Measurements from ENCODE around the gene PLA2G6. TPM values are rescaled to one million over a fixed set of nuclear protein-coding genes. Genes with fewer than 3 reads are reported as not detected.

PLA2G6 gene
- total and polyA plus RNA-seq, 5 experiments from 2014 or later, result 2.6 to 186 (median 7.2) TPM

DNA sequence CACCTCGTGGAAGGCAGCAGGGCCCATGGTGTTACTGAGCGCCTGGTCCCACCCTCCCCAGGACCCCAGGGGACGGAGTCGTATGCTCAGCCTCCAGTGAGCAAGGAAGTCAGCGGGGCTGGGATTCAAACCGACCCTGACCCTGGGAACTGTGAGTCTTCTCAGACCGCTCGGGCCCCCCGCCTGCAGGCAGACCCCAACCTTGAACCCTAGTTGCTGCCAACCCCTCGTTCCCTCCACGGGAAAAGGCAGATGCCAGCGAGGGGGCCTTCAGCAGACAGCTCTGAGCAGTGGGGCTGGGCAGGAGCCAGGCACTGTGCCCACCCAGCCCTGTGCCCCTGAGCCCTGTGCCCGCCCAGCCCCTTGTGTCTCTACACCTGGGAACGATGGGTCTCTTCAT, 104.0 kb downstream of the PLA2G6 start:
- POLR2A ChIA-PET, result no interaction called here
- DNase-seq, result no peak
- Mint-ChIP-seq H3K4me1 (peaks cover 0 to 10% (median 3%) of the 10 kb centered on the region in 4 donors), H3K4me3 (no peak overlapping the region), H3K9me3 (no peaks in the 10 kb centered on the region), H3K27me3 (peaks cover 0 to 14% (median 4%) of the 10 kb centered on the region in 5 donors), H3K27ac (no peak overlapping the region), H3K36me3 (peaks cover 0 to 16% (median 6%) of the 10 kb centered on the region in 3 donors)
- no peak for ATAC-seq

GRCh38 chr22:38077096-38077495, 104.5 kb downstream of the PLA2G6 start:
- H3K36me3 Mint-ChIP-seq, result peaks cover 0 to 20% (median 10%) of the 10 kb centered on the region in 3 donors
- DNase-seq (no peak), ATAC-seq (no peak)
- H3K9me3 Mint-ChIP-seq, result no peaks in the 10 kb centered on the region
- H3K27me3 Mint-ChIP-seq, result peaks cover 0 to 14% (median 4%) of the 10 kb centered on the region in 5 donors
- peaks cover 0 to 5% (median 3%) of the 10 kb centered on the region in 4 donors for H3K4me1 Mint-ChIP-seq
- H3K4me3 Mint-ChIP-seq, result no peak overlapping the region
- POLR2A ChIA-PET, result no interaction called here
- no peak overlapping the region for H3K27ac Mint-ChIP-seq

DNA sequence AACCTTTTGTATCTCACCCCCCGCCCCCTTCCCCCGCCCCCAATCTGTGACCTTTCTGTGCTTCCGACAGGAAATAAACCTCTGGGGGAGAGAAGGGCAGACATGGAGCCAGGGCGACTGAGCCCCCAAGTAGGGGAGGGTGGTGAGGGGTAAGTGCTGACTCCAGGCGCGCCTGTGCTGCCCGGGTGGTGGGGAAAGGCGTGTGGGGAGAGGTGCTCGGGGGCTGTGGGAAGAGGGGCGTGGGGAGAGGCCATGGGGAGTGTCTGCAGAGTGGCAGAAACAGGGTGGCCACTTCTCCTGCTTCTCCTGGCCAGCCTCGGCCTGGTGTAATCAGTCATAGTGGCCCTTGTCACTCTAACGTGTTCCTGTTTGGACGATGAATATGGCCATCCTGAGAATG, 105.7 kb downstream of the PLA2G6 start:
- POLR2A ChIA-PET, result no interaction called here
- H3K27ac Mint-ChIP-seq, result no peak overlapping the region
- H3K4me1 Mint-ChIP-seq, result peaks cover 0 to 2% (median 0%) of the 10 kb centered on the region in 4 donors
- no peak for ATAC-seq
- H3K4me3 Mint-ChIP-seq, result no peak overlapping the region
- peaks cover 0 to 25% (median 13%) of the 10 kb centered on the region in 3 donors for H3K36me3 Mint-ChIP-seq
- no peaks in the 10 kb centered on the region for H3K9me3 Mint-ChIP-seq
- no peak for DNase-seq
- peaks cover 0 to 10% (median 4%) of the 10 kb centered on the region in 5 donors for H3K27me3 Mint-ChIP-seq

GRCh38 chr22:38075105-38075825, 106.4 kb downstream of the PLA2G6 start:
- no peaks in the 10 kb centered on the region for H3K9me3 Mint-ChIP-seq
- no peak overlapping the region for H3K4me3 Mint-ChIP-seq
- no peak for DNase-seq
- H3K27ac Mint-ChIP-seq, result no peak overlapping the region
- ATAC-seq, result no peak
- peaks cover 0 to 2% (median 0%) of the 10 kb centered on the region in 4 donors for H3K4me1 Mint-ChIP-seq
- H3K36me3 Mint-ChIP-seq, result peaks cover 0 to 31% (median 16%) of the 10 kb centered on the region in 3 donors
- POLR2A ChIA-PET, result no interaction called here
- peaks cover 0 to 10% (median 3%) of the 10 kb centered on the region in 5 donors for H3K27me3 Mint-ChIP-seq

DNA sequence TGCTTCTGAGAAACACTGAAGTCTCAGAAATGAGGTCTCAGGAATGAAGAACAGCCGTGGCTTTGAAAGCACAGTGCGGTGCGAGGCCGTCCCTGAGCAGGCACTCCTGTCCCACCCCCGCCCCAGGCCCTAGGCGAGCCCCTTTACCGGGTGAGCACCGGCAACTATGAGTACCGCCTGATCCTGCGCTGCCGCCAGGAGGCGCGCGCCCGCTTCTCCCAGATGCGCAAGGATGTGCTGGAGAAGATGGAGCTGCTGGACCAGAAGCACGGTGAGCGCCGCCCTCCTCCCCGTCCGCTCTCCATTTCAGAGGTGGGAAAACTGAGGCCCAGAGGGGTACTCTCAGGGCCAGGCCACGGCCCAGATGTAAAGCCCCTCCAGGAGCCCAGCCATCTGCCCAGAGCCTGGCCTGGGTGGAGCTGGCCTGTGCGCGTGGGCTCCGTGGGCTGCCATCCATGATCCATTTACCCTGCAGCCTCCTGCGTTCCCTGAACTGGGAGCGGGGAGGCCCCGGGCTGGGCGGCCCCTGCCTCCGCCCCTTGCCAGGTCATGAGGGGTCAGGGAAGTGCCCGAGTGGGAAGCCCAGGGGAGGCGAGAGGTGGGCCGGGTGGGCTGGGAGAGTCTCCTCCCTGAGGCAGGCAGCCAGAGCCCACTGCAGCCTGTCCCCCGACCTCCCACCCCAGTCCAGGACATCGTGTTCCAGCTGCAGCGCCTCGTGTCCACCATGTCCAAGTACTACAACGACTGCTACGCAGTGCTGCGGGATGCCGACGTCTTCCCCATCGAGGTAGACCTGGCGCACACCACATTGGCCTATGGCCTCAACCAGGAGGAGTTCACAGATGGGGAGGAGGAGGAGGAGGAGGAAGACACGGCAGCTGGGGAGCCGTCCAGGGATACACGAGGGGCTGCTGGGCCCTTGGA, 107.2 kb downstream of the PLA2G6 start:
- H3K36me3 Mint-ChIP-seq, result peaks cover 0 to 37% (median 16%) of the 10 kb centered on the region in 3 donors
- peak overlapping the region in 1 of 10 donors; percentile 43 for H3K27ac Mint-ChIP-seq
- peaks cover 0 to under 1% (median 0%) of the 10 kb centered on the region in 4 donors for H3K4me1 Mint-ChIP-seq
- POLR2A ChIA-PET, result no interaction called here
- no peak for DNase-seq
- no peak for ATAC-seq
- H3K9me3 Mint-ChIP-seq, result no peaks in the 10 kb centered on the region
- peaks cover 0 to 2% (median 0%) of the 10 kb centered on the region in 5 donors for H3K27me3 Mint-ChIP-seq
- H3K4me3 Mint-ChIP-seq, result no peak overlapping the region

DNA sequence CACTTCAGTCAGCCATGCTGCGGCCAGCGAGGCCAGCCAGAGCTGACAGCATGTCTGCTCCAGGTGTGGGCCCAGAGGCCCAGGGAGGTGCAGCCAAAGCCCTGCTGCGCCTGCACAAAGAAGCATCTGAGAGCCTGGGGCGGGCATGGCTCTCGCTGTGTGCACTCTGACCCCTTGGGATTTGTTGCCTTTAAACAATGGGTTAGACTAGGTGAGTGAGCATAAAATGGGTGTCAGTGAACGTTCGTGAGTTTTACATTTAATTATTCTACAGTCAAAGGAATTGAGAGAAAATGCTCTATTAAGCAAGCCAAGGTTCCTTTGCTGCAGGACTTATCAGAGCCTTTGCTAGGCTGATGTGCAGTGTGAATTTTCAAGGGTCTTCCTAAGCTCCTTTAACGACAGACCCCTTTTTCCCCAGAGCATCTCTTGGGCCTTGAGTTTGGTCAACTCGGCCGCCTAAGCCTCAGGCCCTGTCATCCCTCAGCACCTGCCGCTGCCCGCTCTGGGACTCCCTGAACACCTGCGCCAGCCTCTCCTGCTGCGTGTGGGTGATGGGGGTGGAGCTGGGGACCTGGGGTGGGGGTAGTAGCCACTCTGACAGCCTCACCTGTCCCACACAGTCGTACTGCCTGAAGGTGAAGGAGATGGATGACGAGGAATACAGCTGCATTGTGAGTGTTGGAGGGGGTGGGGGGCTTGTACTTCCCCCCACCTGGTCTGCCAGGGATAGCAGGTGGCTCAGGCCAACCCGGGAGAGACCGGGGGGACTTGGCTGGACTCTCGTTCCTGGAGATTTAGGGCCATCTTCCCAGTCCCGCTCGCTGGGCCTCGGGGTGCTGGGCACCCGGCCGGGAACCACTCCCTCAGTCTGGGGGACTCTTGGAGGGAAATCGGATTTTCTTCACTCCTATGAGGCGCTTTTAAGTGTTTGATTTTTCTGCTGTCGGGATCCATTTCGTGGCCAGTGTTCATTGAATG, 108.2 kb downstream of the PLA2G6 start:
- no peak overlapping the region for H3K4me3 Mint-ChIP-seq
- peaks cover 0 to 37% (median 16%) of the 10 kb centered on the region in 3 donors for H3K36me3 Mint-ChIP-seq
- no peaks in the 10 kb centered on the region for H3K27me3 Mint-ChIP-seq
- POLR2A ChIA-PET, result no interaction called here
- ATAC-seq (no peak), DNase-seq (no peak)
- H3K9me3 Mint-ChIP-seq, result no peaks in the 10 kb centered on the region
- H3K27ac Mint-ChIP-seq, result no peak overlapping the region
- no peaks in the 10 kb centered on the region for H3K4me1 Mint-ChIP-seq

DNA sequence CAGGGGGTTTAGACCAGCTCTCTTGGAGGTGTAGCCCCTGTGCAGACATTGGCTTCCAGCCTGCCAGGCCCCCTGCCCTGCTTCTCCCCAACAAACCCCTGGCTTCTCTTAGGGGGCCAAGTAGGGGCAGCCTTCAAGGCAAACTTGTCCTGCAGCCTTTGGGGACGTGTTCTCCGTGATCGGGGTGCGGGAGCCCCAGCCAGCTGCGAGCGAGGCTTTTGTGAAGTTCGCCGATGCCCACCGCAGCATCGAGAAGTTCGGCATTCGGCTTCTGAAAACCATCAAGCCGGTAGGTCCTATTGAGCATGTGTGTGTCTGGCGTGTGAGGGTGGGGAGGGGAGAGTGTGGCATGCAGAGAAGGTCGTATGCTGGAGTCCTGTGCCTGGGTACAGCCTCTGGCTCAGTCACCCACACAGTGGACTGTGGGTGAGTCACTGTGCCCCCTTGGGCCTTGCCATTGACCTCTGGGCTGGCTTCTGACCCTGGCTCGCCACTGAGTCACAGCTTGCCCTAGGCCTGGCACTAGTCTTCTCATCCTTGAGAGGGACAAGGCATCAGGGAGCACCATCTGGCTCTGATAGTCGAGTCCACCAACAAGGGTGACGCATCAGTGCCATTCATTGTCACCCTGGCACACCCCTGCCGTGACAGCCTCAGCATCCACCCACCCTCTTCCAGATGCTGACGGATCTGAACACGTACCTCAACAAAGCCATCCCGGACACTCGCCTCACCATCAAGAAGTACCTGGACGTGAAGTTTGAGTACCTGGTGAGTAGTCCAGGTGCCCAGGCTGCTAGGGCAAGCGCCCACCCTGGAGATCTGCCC, 109.1 kb downstream of the PLA2G6 start:
- POLR2A ChIA-PET, result no interaction called here
- Mint-ChIP-seq H3K9me3 (no peaks in the 10 kb centered on the region), H3K4me3 (no peak overlapping the region), H3K4me1 (no peaks in the 10 kb centered on the region), H3K27me3 (no peaks in the 10 kb centered on the region), H3K27ac (peak overlapping the region in 1 of 10 donors; percentile 56), H3K36me3 (peaks cover 0 to 45% (median 16%) of the 10 kb centered on the region in 3 donors)
- DNase-seq (no peak), ATAC-seq (no peak)

- H3K9me3 Mint-ChIP-seq, result no peaks in the 10 kb centered on the region
- ATAC-seq (no peak), DNase-seq (no peak)
- H3K4me3 Mint-ChIP-seq, result no peak overlapping the region
- H3K27me3 Mint-ChIP-seq, result no peaks in the 10 kb centered on the region
- H3K27ac Mint-ChIP-seq, result no peak overlapping the region
- H3K4me1 Mint-ChIP-seq, result no peaks in the 10 kb centered on the region
- POLR2A ChIA-PET, result no interaction called here
- H3K36me3 Mint-ChIP-seq, result peaks cover 0 to 50% (median 18%) of the 10 kb centered on the region in 3 donors
These were observed 110.0 kb downstream of the PLA2G6 start for GRCh38 chr22:38071421-38072321.

GRCh38 chr22:38070250-38070921, 111.2 kb downstream of the PLA2G6 start:
- ATAC-seq (no peak), DNase-seq (no peak)
- H3K9me3 Mint-ChIP-seq, result no peaks in the 10 kb centered on the region
- H3K4me3 Mint-ChIP-seq, result no peak overlapping the region
- POLR2A ChIA-PET, result no interaction called here
- H3K36me3 Mint-ChIP-seq, result peaks cover 0 to 59% (median 18%) of the 10 kb centered on the region in 3 donors
- H3K4me1 Mint-ChIP-seq, result no peaks in the 10 kb centered on the region
- H3K27me3 Mint-ChIP-seq, result no peaks in the 10 kb centered on the region
- peak overlapping the region in 1 of 10 donors; percentile 49 for H3K27ac Mint-ChIP-seq

DNA sequence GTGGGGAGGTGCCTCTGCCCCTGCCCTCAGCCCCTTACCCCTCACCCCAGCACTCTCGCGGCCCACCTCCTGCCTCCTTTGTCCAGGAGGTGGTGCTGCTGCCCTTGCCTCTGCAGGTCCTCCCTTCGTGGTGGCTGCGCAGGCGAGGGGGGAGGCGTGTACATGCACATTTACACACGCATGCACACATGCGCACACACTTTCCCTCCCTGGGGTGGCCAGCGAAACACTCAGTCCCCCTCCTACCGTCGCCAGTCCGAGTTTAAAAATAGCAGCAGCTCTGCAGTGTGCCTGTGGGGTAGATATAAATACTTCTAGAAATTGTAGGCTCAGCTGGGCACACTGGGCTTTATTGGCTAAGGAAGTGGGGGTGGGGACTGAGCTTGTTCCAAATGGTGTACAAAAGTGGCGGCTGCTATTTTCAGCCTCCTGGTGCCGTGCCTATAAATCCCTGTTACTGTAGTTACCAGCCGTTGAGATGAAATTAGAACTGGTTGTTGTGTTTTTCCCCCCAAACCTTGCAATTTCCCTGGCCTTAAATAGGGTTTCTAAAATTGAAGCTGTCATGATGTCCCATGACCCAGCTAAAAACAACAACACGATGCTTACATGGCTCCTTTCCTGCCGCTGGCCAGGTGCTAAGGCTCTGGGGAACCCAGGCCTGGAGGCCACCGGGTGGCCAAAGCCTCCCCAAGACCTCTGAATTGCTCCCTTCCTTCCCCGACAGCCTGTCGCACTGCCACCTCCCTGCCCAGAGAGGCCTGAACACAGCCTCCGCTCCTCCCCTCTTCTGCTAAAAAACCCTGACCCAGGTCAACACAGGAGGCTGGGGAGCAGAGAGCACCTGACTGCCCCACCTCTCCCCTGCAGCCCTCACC, 112.0 kb downstream of the PLA2G6 start:
- Mint-ChIP-seq H3K9me3 (no peaks in the 10 kb centered on the region), H3K27me3 (no peaks in the 10 kb centered on the region), H3K4me3 (no peak overlapping the region), H3K36me3 (peaks cover 0 to 67% (median 24%) of the 10 kb centered on the region in 3 donors), H3K4me1 (no peaks in the 10 kb centered on the region), H3K27ac (peak overlapping the region in 2 of 10 donors; percentile 49 to 59)
- DNase-seq (no peak), ATAC-seq (no peak)
- POLR2A ChIA-PET, result no interaction called here
